Measurements from ENCODE around the gene CD109.
A peak's percentile ranks its signal among the peaks of the same experiment; 100 is the strongest.
"Not testable (repeated sequence)": the region's sequence is repeated elsewhere in the genome, so short reads cannot be mapped to it uniquely, and the experiment has no call there.

The CD109 gene

GRCh38 chr6:73671911-73672685 is 23.9 kb upstream of the CD109 start:
- DNase-seq (ENCODE audit: low read depth): no peak
- no peak overlapping the region for H3K4me3 ChIP-seq (ENCODE audit: low read depth, low read length)
- TF ChIP-seq, protein P1, sequence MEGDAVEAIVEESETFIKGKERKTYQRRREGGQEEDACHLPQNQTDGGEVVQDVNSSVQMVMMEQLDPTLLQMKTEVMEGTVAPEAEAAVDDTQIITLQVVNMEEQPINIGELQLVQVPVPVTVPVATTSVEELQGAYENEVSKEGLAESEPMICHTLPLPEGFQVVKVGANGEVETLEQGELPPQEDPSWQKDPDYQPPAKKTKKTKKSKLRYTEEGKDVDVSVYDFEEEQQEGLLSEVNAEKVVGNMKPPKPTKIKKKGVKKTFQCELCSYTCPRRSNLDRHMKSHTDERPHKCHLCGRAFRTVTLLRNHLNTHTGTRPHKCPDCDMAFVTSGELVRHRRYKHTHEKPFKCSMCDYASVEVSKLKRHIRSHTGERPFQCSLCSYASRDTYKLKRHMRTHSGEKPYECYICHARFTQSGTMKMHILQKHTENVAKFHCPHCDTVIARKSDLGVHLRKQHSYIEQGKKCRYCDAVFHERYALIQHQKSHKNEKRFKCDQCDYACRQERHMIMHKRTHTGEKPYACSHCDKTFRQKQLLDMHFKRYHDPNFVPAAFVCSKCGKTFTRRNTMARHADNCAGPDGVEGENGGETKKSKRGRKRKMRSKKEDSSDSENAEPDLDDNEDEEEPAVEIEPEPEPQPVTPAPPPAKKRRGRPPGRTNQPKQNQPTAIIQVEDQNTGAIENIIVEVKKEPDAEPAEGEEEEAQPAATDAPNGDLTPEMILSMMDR (IDR thresholded peaks at IDR 0.05; ENCODE audit: control insufficient read depth, extremely low read depth, insufficient read depth): no peak

GRCh38 chr6:73675466-73676098 is 20.4 kb upstream of the CD109 start:
- no peak overlapping the region for H3K4me3 ChIP-seq (ENCODE audit: low read depth, low read length)
- DNase-seq (ENCODE audit: low read depth): no peak
- TF ChIP-seq, protein P1 (IDR thresholded peaks at IDR 0.05; ENCODE audit: control insufficient read depth, extremely low read depth, insufficient read depth): peak; percentile 93

DNA sequence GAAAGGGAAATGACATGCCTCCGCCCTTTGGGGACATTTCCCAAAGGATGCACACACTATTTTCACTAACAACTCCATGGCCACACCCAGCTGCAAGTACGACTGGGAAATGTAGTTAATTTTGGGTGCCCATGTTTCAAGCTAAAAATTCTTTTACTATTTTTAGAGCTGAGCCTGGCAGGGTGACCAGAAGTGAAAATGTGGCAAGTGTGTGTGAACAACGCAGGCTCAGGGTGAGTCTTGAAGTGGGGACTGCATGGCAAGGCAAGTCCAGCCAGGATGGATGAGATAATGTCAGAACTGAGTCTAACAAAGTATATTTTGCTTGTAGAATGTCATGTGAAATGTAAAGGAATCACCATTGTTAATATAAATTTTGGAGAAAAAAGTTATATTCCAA is 17.0 kb upstream of the CD109 start:
- no peak overlapping the region for H3K4me3 ChIP-seq (ENCODE audit: low read depth, low read length)
- DNase-seq (ENCODE audit: low read depth): no peak
- TF ChIP-seq, protein P1 (IDR thresholded peaks at IDR 0.05; ENCODE audit: control insufficient read depth, extremely low read depth, insufficient read depth): no peak

- not testable (repeated sequence) for H3K4me3 ChIP-seq (ENCODE audit: low read depth, low read length); DNase-seq (ENCODE audit: low read depth)
These were observed 16.2 kb upstream of the CD109 start for GRCh38 chr6:73679846-73680245.

- TF ChIP-seq, protein P1 (IDR thresholded peaks at IDR 0.05; ENCODE audit: control insufficient read depth, extremely low read depth, insufficient read depth): no peak
- H3K4me3 ChIP-seq (ENCODE audit: low read depth, low read length): no peak overlapping the region
- no peak for DNase-seq (ENCODE audit: low read depth)
These were observed 15.6 kb upstream of the CD109 start for GRCh38 chr6:73680289-73680918.

DNA sequence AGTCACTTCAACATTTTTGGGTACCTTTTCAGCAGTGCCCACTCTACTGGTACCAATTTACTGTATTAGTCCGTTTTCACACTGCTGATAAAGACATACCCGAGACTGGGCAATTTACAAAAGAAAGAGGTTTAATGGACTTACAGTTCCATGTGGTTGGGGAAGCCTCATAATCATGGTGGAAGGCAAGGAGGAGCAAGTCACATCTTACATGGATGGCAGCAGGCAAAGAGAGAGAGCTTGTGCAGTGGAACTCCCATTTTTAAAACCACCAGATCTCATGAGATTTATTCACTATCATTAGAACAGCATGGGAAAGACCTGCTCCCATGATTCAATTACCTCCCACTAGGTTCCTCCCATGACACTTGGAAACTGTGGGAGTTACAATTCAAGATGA is 12.4 kb upstream of the CD109 start:
- not testable (repeated sequence) for DNase-seq (ENCODE audit: low read depth)

DNA sequence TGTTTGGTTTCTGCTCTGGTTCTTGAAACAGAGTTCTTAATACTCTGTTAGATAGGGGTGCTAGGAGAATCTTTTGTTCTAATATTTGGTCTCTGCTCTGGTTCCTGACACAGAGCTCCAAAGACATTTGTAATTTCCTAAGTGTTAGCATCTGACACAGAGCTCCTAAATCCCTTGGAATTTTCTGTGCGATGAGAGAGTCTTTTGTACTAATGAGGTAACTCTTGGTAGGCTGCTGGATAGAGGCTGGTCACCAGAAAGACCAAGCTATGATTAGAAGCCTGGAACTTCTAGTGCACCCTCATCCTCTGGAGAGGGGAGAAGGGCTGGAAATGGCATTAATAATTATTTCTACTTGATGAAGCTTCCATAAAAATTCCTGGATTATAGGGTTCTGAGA is 7.7 kb upstream of the CD109 start:
- TF ChIP-seq, protein P1 (IDR thresholded peaks at IDR 0.05; ENCODE audit: control insufficient read depth, extremely low read depth, insufficient read depth): no peak
- no peak for DNase-seq (ENCODE audit: low read depth)
- H3K4me3 ChIP-seq (ENCODE audit: low read depth, low read length): no peak overlapping the region

More for the DNA sequence above, 12.4 kb upstream of the CD109 start:
- H3K4me3 ChIP-seq (ENCODE audit: low read depth, low read length): not testable (repeated sequence)
